HepG2 (cell line): ENCODE data around the gene P3H4. TPM values are rescaled to one million over a fixed set of nuclear protein-coding genes. Genes with fewer than 3 reads are reported as not detected.
A peak's percentile ranks its signal among the peaks of the same experiment; 100 is the strongest.

ENCODE experiments used
- ARID4A ChIP-seq: sonication (generic); formaldehyde crosslinking; IDR thresholded peaks from 2 replicates; pipeline ENCODE4 v1.5.0; 2020; ENCODE audit warnings: mild to moderate bottlenecking, missing genetic modification reagents, borderline replicate concordance
- DBP ChIP-seq: sonication (generic); formaldehyde crosslinking; IDR thresholded peaks from 2 replicates; pipeline ENCODE4 v1.4.0; 2020; ENCODE audit warnings: missing genetic modification reagents; ENCODE audit errors: not compliant biosample characterization
- EED ChIP-seq: sonication (generic); formaldehyde crosslinking; IDR thresholded peaks from 2 replicates; pipeline ENCODE4 v1.5.0; 2020; ENCODE audit warnings: mild to moderate bottlenecking, missing genetic modification reagents
- ESRRA ChIP-seq: sonication (generic); formaldehyde crosslinking; IDR thresholded peaks from 2 replicates; pipeline ENCODE4 v1.5.1; 2020; ENCODE audit warnings: mild to moderate bottlenecking, low read depth, missing genetic modification reagents
- HOMEZ ChIP-seq: IDR thresholded peaks from 2 replicates; pipeline ENCODE4 v1.6.1; 2016; ENCODE audit warnings: low read depth
- HOXA3 ChIP-seq: sonication (generic); formaldehyde crosslinking; IDR thresholded peaks from 2 replicates; pipeline ENCODE4 v1.5.0; 2020; ENCODE audit warnings: missing genetic modification reagents
- JDP2 ChIP-seq: sonication (generic); formaldehyde crosslinking; IDR thresholded peaks from 2 replicates; pipeline ENCODE4 v1.8.1; 2022; ENCODE audit warnings: missing genetic modification reagents, borderline replicate concordance
- MEIS2 ChIP-seq: sonication (generic); formaldehyde crosslinking; IDR thresholded peaks from 2 replicates; pipeline ENCODE4 v1.9.0; 2021; ENCODE audit warnings: mild to moderate bottlenecking, missing genetic modification reagents
- MIXL1 ChIP-seq: IDR thresholded peaks from 2 replicates; pipeline ENCODE4 v1.6.1; 2016
- NR2F1 ChIP-seq, 2 experiments: fragments of 450-650 bp in 1 of 2; formaldehyde crosslinking in 1 of 2; IDR thresholded peaks; 2 replicates each; pipeline versions ENCODE4 v1.5.0 to v1.6.1; 2016 to 2020; ENCODE audit warnings: mild to moderate bottlenecking in 1 of 2, missing compliant biosample characterization in 1 of 2, missing genetic modification reagents in 1 of 2, moderate library complexity in 1 of 2
- RFXAP ChIP-seq: sonication (generic); formaldehyde crosslinking; IDR thresholded peaks from 2 replicates; pipeline ENCODE4 v1.4.0; 2020; ENCODE audit warnings: missing genetic modification reagents, borderline replicate concordance
- SNAI1 ChIP-seq: sonication (generic); formaldehyde crosslinking; IDR thresholded peaks from 2 replicates; pipeline ENCODE4 v1.5.0; 2020; ENCODE audit warnings: mild to moderate bottlenecking, missing genetic modification reagents, borderline replicate concordance
- THAP11 ChIP-seq: IDR thresholded peaks from 2 replicates; pipeline ENCODE4 v1.6.1; 2016; ENCODE audit warnings: missing biosample characterization, missing genetic modification reagents
- ZBTB7B ChIP-seq: sonication (generic); formaldehyde crosslinking; IDR thresholded peaks from 2 replicates; pipeline ENCODE4 v1.4.0; 2020; ENCODE audit warnings: missing genetic modification reagents
- ZNF33B ChIP-seq: sonication (generic); formaldehyde crosslinking; IDR thresholded peaks from 2 replicates; pipeline ENCODE4 v1.5.1; 2020; ENCODE audit warnings: mild to moderate bottlenecking, missing genetic modification reagents
- ZNF496 ChIP-seq: sonication (generic); formaldehyde crosslinking; IDR thresholded peaks from 2 replicates; pipeline ENCODE4 v1.8.1; 2023; ENCODE audit warnings: mild to moderate bottlenecking, moderate library complexity, missing genetic modification reagents; ENCODE audit not compliant: insufficient replicate concordance
- ZSCAN21 ChIP-seq: sonication (generic); formaldehyde crosslinking; IDR thresholded peaks from 2 replicates; pipeline ENCODE4 v1.8.0; 2022; ENCODE audit warnings: mild to moderate bottlenecking, missing genetic modification reagents, moderate library complexity, borderline replicate concordance
- polyA plus RNA-seq, 8 experiments: library from polyadenylated mRNA; depleted of rRNA in 3 of 8; stranded (reverse) in 7 of 8; unstranded in 1 of 8; fragments of >200 nt; fragmentation: Illumina TruSeq in 4 of 8; extraction: Trizol in 4 of 8; gene quantifications; 2 replicates each; pipeline versions ENCODE4 v1.2.1 to v1.2.3, GENCODE V29; 2011 to 2016; ENCODE audit warnings: low read depth in 4 of 8, missing spikeins in 1 of 8, mixed read lengths in 1 of 8; ENCODE audit not compliant: insufficient read depth in 1 of 8
- total RNA-seq, 5 experiments: library from RNA; depleted of rRNA; stranded (reverse); fragments of >200 nt; fragmentation: Illumina TruSeq; extraction: Trizol; gene quantifications; 2 replicates each; pipeline ENCODE4 v1.2.3, GENCODE V29; 2016; ENCODE audit warnings: low read depth in 1 of 5

P3H4 gene
- total and polyA plus RNA-seq, 2 of the 13 experiments (the other 11 are each of a cell fraction or from before 2014, with no cell fraction given), result 37.1 to 50.6 TPM

- TF ChIP-seq ARID4A (CRISPR knock-in tag), result peak; percentile 91
- no peak for TF ChIP-seq ZSCAN21
- TF ChIP-seq ZNF496 (CRISPR knock-in tag), result no peak
- TF ChIP-seq MIXL1 (CRISPR knock-in tag), result no peak; the same call in 1 of the 2 replicates
- 0 out of 4 replicates have a peak, but pooled peaks of 1 of the 2 experiments have one; percentile 28 for TF ChIP-seq NR2F1 (CRISPR knock-in tag; IDR thresholded peaks at IDR 0.05)
- no peak for TF ChIP-seq JDP2 (CRISPR knock-in tag)
- peak; percentile 38 for TF ChIP-seq THAP11 (CRISPR knock-in tag)
- TF ChIP-seq HOXA3 (CRISPR knock-in tag), result peak; percentile 78
- TF ChIP-seq SNAI1 (CRISPR knock-in tag), result no peak
- peak; percentile 23; the same call in 1 of the 2 replicates for TF ChIP-seq HOMEZ (CRISPR knock-in tag)
- TF ChIP-seq DBP (CRISPR knock-in tag), result peak; percentile 76
- TF ChIP-seq ZNF33B (CRISPR knock-in tag), result no peak
- TF ChIP-seq MEIS2 (CRISPR knock-in tag), result peak; percentile 64; the same call in 1 of the 2 replicates
- peak; percentile 95 for TF ChIP-seq ZBTB7B
- no peak for TF ChIP-seq EED (CRISPR knock-in tag)
- peak; percentile 76; the same call in 1 of the 2 replicates for TF ChIP-seq ESRRA (CRISPR knock-in tag)
- TF ChIP-seq RFXAP (CRISPR knock-in tag), result 0 out of 2 replicates have a peak, but pooled peaks have one; percentile 48
These were observed 25.3 kb downstream of the P3H4 start, which contains the start of gene JUP (continued) for GRCh38 chr17:41786227-41787020.
